Stimulated activated memory B cell treated with anti-CD40 and anti-IgM and Interleukin-4, amounts not matched to agents 10 μg/mL and 1 μg/mL and 100 μg/mL, for 72 hours (primary cell): Measurements from ENCODE around the gene OCA2.

ENCODE experiments used
- ATAC-seq: fragments of 150-1000 bp; cut with Tn5 transposase; 2 replicates; pipeline ENCODE4 v1.10.0; 2021
- H3K27ac Mint-ChIP-seq: one replicate; pipeline ENCODE4 v1.8.0; 2022; ENCODE audit warnings: mild to moderate bottlenecking, mixed read lengths
- H3K27me3 Mint-ChIP-seq: one replicate; pipeline ENCODE4 v1.8.0; 2022; ENCODE audit warnings: mixed read lengths
- H3K36me3 Mint-ChIP-seq: one replicate; pipeline ENCODE4 v1.8.0; 2022; ENCODE audit warnings: mixed read lengths
- H3K4me1 Mint-ChIP-seq: one replicate; pipeline ENCODE4 v1.8.0; 2022; ENCODE audit warnings: mixed read lengths
- H3K4me3 Mint-ChIP-seq: one replicate; pipeline ENCODE4 v1.8.0; 2022; ENCODE audit warnings: mild to moderate bottlenecking, moderate library complexity, mixed read lengths
- H3K9me3 Mint-ChIP-seq: one replicate; pipeline ENCODE4 v1.8.0; 2022; ENCODE audit warnings: mixed read lengths

The OCA2 gene

GRCh38 chr15:27869697-27870281, 229.3 kb downstream of the OCA2 start:
- no peaks in the 10 kb centered on the region for H3K4me1 Mint-ChIP-seq
- H3K27me3 Mint-ChIP-seq: no peaks in the 10 kb centered on the region
- no peaks in the 10 kb centered on the region for H3K9me3 Mint-ChIP-seq
- H3K4me3 Mint-ChIP-seq: no peak overlapping the region
- no peak for ATAC-seq
- H3K36me3 Mint-ChIP-seq: no peaks in the 10 kb centered on the region
- no peak overlapping the region for H3K27ac Mint-ChIP-seq

DNA sequence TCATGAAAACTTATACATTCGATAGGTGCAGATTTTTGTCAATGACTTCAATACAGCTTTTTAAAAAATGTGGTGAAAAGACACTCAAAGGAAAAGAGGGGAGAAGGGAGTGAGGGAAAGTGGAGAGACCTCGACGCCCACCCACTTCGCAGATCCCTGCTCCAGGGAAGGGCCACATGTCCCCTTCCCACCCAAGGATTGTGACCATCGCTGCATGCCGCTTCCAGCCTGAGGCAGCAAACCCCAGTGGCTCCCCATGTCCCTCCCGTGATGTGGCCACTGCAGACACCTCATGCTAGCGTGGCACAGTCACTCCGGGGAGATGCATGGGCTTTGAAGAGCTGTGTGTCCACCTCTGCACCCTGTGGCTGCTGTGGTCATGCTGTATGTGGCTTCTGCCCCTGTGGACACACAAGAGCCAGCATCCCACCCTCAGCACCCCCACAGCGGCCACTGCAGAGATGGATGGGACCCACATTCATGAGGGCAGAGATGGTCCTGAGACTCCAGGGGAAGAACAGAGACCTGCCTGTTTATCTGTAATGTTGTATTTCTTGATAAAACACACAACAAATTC, 230.2 kb downstream of the OCA2 start:
- no peak overlapping the region for H3K4me3 Mint-ChIP-seq
- H3K4me1 Mint-ChIP-seq: no peaks in the 10 kb centered on the region
- no peak overlapping the region for H3K27ac Mint-ChIP-seq
- H3K9me3 Mint-ChIP-seq: no peaks in the 10 kb centered on the region
- no peaks in the 10 kb centered on the region for H3K27me3 Mint-ChIP-seq
- no peak for ATAC-seq
- H3K36me3 Mint-ChIP-seq: no peaks in the 10 kb centered on the region

DNA sequence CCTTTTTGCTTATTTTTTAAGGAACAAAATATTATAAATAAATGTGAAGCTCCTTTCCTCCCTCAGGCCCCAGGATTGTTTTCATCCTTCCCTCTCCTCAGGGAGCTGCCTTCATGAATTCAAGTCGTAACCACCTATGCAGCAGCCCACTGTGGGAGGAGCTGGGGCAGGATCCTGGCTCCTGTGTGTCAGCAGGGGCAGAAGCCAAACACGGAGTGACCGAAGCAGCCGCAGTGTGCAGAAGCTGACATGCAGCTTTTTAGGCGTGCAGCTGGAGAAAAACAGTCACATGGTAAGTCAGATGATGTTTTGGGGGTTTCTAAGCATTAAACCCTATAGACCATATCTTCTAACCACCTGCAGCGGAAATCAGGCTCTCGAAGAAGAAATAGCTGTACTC, 231.3 kb downstream of the OCA2 start:
- Mint-ChIP-seq H3K27ac (no peak overlapping the region), H3K9me3 (no peaks in the 10 kb centered on the region), H3K36me3 (no peaks in the 10 kb centered on the region), H3K4me1 (no peaks in the 10 kb centered on the region), H3K4me3 (no peak overlapping the region), H3K27me3 (no peaks in the 10 kb centered on the region)
- ATAC-seq: no peak

GRCh38 chr15:27866505-27867165, 232.5 kb downstream of the OCA2 start:
- Mint-ChIP-seq H3K9me3 (no peaks in the 10 kb centered on the region), H3K4me1 (no peaks in the 10 kb centered on the region), H3K27ac (no peak overlapping the region), H3K36me3 (no peaks in the 10 kb centered on the region), H3K4me3 (no peak overlapping the region), H3K27me3 (no peaks in the 10 kb centered on the region)
- no peak for ATAC-seq

DNA sequence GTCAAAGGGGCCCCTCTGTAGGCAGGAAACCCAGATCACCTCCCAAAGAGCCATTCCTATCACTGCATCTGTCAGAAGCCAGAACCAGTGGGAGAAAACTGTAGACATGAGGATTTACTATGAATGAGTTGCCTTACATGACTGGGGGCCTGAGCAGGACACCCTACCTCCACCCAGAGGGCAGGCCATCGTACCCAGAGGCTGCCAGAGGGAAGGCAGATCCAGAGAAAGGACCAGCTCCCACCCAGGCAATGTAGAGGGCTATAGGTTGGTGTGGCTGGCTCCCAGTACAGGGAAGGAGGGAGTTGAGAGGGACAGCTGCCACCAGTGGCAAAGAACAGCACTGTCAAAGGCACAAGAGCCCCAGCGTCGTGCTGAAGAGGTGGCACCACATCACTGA, 233.2 kb downstream of the OCA2 start:
- H3K27me3 Mint-ChIP-seq: no peaks in the 10 kb centered on the region
- no peaks in the 10 kb centered on the region for H3K4me1 Mint-ChIP-seq
- no peak overlapping the region for H3K27ac Mint-ChIP-seq
- peaks cover 4% of the 10 kb centered on the region for H3K9me3 Mint-ChIP-seq
- no peak for ATAC-seq
- H3K4me3 Mint-ChIP-seq: no peak overlapping the region
- H3K36me3 Mint-ChIP-seq: no peaks in the 10 kb centered on the region

DNA sequence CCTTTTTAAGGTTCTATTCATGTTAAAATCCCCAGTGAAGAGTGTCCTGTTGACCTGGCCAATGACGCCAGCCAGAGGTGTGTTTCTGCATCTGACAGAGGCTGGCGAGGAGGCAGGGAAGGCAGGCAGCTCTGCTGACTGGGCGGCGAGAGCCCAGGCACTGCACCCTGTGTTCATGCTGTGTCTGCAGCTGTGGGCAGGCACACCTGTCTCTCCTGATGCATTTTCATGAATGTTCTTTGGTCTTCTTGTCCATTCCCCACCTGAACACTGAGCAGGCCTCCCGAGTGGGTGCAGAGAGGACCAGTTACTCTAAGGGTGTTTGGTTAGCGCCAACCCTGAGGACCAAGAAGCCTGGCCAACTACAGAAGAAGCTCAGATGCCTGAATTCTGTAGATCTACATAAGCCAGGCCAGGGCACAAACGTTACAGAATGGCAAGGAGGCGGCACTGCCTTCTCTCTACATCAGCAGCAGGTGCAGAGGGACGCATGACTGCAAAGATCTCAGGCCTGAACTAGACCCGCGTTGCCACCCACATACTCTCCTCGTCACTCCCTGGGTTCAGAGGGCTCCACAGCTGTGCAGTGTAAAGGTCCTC, 233.7 kb downstream of the OCA2 start:
- no peaks in the 10 kb centered on the region for H3K4me1 Mint-ChIP-seq
- peaks cover 8% of the 10 kb centered on the region for H3K9me3 Mint-ChIP-seq
- no peaks in the 10 kb centered on the region for H3K36me3 Mint-ChIP-seq
- no peaks in the 10 kb centered on the region for H3K27me3 Mint-ChIP-seq
- no peak overlapping the region for H3K4me3 Mint-ChIP-seq
- no peak overlapping the region for H3K27ac Mint-ChIP-seq
- peak; percentile 10 for ATAC-seq

- H3K4me3 Mint-ChIP-seq: no peak overlapping the region
These were observed 234.4 kb downstream of the OCA2 start for GRCh38 chr15:27864719-27865118.

DNA sequence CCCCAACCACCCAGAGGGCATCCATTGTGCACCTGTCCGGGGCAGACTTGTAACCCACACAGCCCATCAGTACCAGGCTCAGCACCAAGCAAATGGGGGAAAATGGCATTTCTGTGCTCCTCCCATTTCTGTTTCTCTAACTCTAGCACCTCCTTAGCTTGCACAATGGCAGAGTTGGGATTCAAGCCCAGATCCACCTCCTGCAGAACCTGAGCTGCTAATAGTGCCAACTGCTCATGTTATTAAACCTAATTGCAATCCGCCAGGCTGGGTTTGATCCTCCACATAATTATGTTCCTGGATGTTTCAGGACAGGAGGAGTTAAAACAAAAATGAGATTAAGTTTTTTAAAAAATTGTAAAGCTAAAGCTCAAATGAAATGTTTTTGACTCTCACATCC, 235.0 kb downstream of the OCA2 start:
- Mint-ChIP-seq H3K36me3 (no peaks in the 10 kb centered on the region), H3K4me3 (no peak overlapping the region), H3K9me3 (peaks cover 8% of the 10 kb centered on the region), H3K27me3 (no peaks in the 10 kb centered on the region), H3K27ac (no peak overlapping the region), H3K4me1 (no peaks in the 10 kb centered on the region)
- ATAC-seq: no peak

More at GRCh38 chr15:27864719-27865118, 234.4 kb downstream of the OCA2 start:
- Mint-ChIP-seq H3K9me3 (peaks cover 8% of the 10 kb centered on the region), H3K4me1 (no peaks in the 10 kb centered on the region), H3K36me3 (no peaks in the 10 kb centered on the region), H3K27ac (no peak overlapping the region), H3K27me3 (no peaks in the 10 kb centered on the region)
- ATAC-seq: no peak

- Mint-ChIP-seq H3K36me3 (no peaks in the 10 kb centered on the region), H3K27ac (no peak overlapping the region), H3K9me3 (peaks cover 8% of the 10 kb centered on the region), H3K4me1 (no peaks in the 10 kb centered on the region), H3K27me3 (no peaks in the 10 kb centered on the region), H3K4me3 (no peak overlapping the region)
- ATAC-seq: no peak
These were observed 236.1 kb downstream of the OCA2 start for GRCh38 chr15:27863000-27863399.

DNA sequence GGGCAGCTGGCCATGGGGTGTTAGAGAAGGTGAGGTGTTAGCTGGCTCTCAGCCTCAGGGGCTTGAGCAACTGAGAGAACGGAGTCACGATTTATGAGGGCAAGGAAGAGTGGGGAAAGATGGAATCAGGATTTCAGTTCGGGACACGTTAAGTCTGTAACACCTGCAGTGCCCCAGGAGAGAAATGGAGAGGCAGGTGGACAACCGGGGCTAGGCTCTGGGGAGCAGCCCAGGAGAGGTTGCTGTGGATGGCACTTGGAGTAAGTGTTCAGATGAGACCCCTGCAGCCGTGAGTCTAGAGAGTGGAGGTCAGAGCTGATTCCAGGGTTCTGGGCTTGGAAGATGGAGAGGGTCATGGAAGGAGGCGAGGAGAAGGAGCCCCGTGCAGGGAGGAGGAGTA, 237.9 kb downstream of the OCA2 start:
- Mint-ChIP-seq H3K9me3 (peaks cover 15% of the 10 kb centered on the region), H3K4me3 (no peak overlapping the region), H3K4me1 (no peaks in the 10 kb centered on the region), H3K27me3 (no peaks in the 10 kb centered on the region), H3K36me3 (no peaks in the 10 kb centered on the region), H3K27ac (no peak overlapping the region)
- ATAC-seq: no peak

GRCh38 chr15:27855137-27855536, 244.0 kb downstream of the OCA2 start:
- Mint-ChIP-seq H3K27ac (no peak overlapping the region), H3K4me3 (no peak overlapping the region), H3K27me3 (no peaks in the 10 kb centered on the region), H3K36me3 (no peaks in the 10 kb centered on the region), H3K4me1 (no peaks in the 10 kb centered on the region), H3K9me3 (peaks cover 11% of the 10 kb centered on the region)
- no peak for ATAC-seq

DNA sequence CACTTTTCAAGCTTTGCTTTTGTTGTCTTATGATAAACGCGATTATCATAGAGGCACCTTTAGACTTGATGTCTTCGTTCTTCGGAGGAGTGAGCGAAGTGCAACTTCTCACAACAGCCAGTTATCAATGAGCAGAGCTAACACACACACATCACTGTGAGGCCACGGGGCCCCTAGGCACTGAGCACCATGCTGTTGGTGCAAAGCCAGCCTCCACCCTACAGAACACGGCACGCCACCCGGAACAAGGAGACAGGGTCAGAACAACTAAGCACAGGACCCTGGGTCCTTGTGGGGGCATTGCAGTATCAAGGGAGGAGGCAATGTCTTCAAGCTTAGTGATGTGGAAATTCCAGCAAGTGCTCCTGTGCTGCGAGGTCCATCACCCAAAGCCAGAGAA, 244.5 kb downstream of the OCA2 start:
- Mint-ChIP-seq H3K4me3 (no peak overlapping the region), H3K27me3 (no peaks in the 10 kb centered on the region), H3K27ac (no peak overlapping the region), H3K36me3 (no peaks in the 10 kb centered on the region), H3K9me3 (peaks cover 11% of the 10 kb centered on the region), H3K4me1 (no peaks in the 10 kb centered on the region)
- no peak for ATAC-seq

GRCh38 chr15:27853624-27854455, 245.3 kb downstream of the OCA2 start:
- no peaks in the 10 kb centered on the region for H3K27me3 Mint-ChIP-seq
- no peak for ATAC-seq
- no peaks in the 10 kb centered on the region for H3K4me1 Mint-ChIP-seq
- peaks cover 11% of the 10 kb centered on the region for H3K9me3 Mint-ChIP-seq
- H3K4me3 Mint-ChIP-seq: no peak overlapping the region
- no peaks in the 10 kb centered on the region for H3K36me3 Mint-ChIP-seq
- H3K27ac Mint-ChIP-seq: no peak overlapping the region

DNA sequence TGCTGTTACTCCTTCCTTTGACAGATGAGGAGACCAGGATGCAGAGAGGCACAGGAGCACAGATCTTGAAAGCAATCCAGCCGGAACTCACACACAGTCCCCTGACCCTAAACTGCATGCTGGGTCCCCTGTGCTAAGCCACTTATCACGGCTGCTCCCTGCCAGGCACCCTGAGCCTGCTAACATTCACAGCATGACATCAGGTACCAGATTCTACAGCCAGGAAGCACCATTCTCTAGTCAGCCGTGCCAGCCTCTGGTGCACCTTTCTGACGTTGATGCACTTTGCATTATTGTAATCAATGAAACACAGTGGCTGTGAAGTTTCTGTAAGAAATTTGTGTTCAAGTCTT, 247.3 kb downstream of the OCA2 start:
- Mint-ChIP-seq H3K4me3 (no peak overlapping the region), H3K4me1 (no peaks in the 10 kb centered on the region), H3K27me3 (no peaks in the 10 kb centered on the region), H3K27ac (no peak overlapping the region), H3K36me3 (no peaks in the 10 kb centered on the region), H3K9me3 (peaks cover 7% of the 10 kb centered on the region)
- ATAC-seq: no peak
